Activated CD4-positive, alpha-beta T cell treated with anti-CD3 and anti-CD28 coated beads, Interleukin-2, amount 10 ng/mL, durations not matched to agents 7 days and 5 days (primary cell): ENCODE data around the gene RHBDF2. TPM values are rescaled to one million over a fixed set of nuclear protein-coding genes. Genes with fewer than 3 reads are reported as not detected.
A peak's percentile ranks its signal among the peaks of the same experiment; 100 is the strongest.

ENCODE experiments used
- CTCF ChIA-PET: fragments of 350-600 bp; sonication (Branson Sonifier 250); formaldehyde crosslinking; loops from one replicate; lab custom pipeline; 2021; ENCODE audit warnings: antibody characterized with exemption; lab: Charles Lee
- POLR2A ChIA-PET: fragments of 350-600 bp; sonication (Branson Sonifier 250); formaldehyde crosslinking; loops from one replicate; lab custom pipeline; 2021; ENCODE audit warnings: antibody characterized with exemption; lab: Charles Lee
- DNase-seq: peaks from one replicate; pipeline ENCODE4 v3.0.0-alpha.2; 2020
- H3K27ac Mint-ChIP-seq: one replicate; pipeline ENCODE4 v1.8.0; 2021; ENCODE audit warnings: mild to moderate bottlenecking, moderate library complexity, mixed read lengths
- H3K27me3 Mint-ChIP-seq: one replicate; pipeline ENCODE4 v1.8.0; 2021; ENCODE audit warnings: mixed read lengths
- H3K36me3 Mint-ChIP-seq: one replicate; pipeline ENCODE4 v1.8.0; 2021; ENCODE audit warnings: low read depth, mixed read lengths
- H3K4me1 Mint-ChIP-seq: one replicate; pipeline ENCODE4 v1.8.0; 2021; ENCODE audit warnings: mixed read lengths
- H3K4me3 Mint-ChIP-seq: one replicate; pipeline ENCODE4 v1.8.0; 2021; ENCODE audit warnings: mild to moderate bottlenecking, moderate library complexity, mixed read lengths
- H3K9me3 Mint-ChIP-seq: one replicate; pipeline ENCODE4 v1.8.0; 2021; ENCODE audit warnings: mixed read lengths
- total RNA-seq, 2 experiments: library from RNA; stranded (reverse); gene quantifications; one replicate each; pipeline ENCODE4 v1.2.3, GENCODE V29; 2021

RHBDF2 gene
- total RNA-seq, 2 experiments from 2014 or later = 37.1 to 41.6 TPM

GRCh38 chr17:76452127-76452659 lies 49.0 kb downstream of the RHBDF2 start:
- H3K4me1 Mint-ChIP-seq = peaks cover 49% of the 10 kb centered on the region
- POLR2A ChIA-PET = no interaction called here

DNA sequence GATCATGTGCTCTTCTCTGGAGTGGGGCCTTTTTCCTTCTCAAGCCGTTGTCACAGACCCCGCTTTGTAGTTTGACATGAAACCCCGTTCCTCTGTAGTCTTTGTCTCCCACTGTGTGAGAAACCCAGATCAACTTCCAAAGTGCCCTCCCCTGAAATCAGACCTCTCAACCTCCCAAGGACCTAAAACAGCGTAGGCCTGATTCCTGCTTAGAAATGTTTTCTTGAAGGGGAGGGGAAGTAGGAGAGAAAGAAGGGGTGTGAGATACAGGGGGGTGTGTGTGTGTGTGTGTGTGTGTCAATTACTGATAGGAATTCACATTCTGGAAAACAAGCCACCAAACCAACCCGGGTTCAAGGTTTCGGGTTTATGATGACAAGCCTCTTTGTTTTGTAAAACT lies 49.7 kb downstream of the RHBDF2 start:
- H3K4me1 Mint-ChIP-seq = peaks cover 56% of the 10 kb centered on the region
- H3K27ac Mint-ChIP-seq = no peak overlapping the region
- ChIA-PET CTCF (interaction anchor here (1.1 to 1.9 kb wide), 3 partner anchors 9 to 63 kb away, joined by 4 read pairs; no protein-coding TSS in a partner anchor), POLR2A (interaction anchor here (0.7 kb wide), 1 partner anchor 16 kb away, joined by 4 read pairs; no protein-coding TSS in a partner anchor)
- peaks cover 4% of the 10 kb centered on the region for H3K36me3 Mint-ChIP-seq
- peak overlapping the region; percentile 87 for H3K4me3 Mint-ChIP-seq
- DNase-seq = no peak
- no peaks in the 10 kb centered on the region for H3K27me3 Mint-ChIP-seq
- H3K9me3 Mint-ChIP-seq = no peaks in the 10 kb centered on the region

More at GRCh38 chr17:76452127-76452659, 49.0 kb downstream of the RHBDF2 start:
- CTCF ChIA-PET = interaction anchor here (0.7 to 2.3 kb wide), 9 partner anchors 10 to 63 kb away, joined by 3 to 8 read pairs (median 4); no protein-coding TSS in a partner anchor
- peak overlapping the region; percentile 79 for H3K27ac Mint-ChIP-seq
- peak overlapping the region; percentile 87 for H3K4me3 Mint-ChIP-seq
- peaks cover 4% of the 10 kb centered on the region for H3K36me3 Mint-ChIP-seq
- peak; percentile 24 for DNase-seq
- H3K9me3 Mint-ChIP-seq = no peaks in the 10 kb centered on the region
- H3K27me3 Mint-ChIP-seq = peaks cover under 1% of the 10 kb centered on the region

DNA sequence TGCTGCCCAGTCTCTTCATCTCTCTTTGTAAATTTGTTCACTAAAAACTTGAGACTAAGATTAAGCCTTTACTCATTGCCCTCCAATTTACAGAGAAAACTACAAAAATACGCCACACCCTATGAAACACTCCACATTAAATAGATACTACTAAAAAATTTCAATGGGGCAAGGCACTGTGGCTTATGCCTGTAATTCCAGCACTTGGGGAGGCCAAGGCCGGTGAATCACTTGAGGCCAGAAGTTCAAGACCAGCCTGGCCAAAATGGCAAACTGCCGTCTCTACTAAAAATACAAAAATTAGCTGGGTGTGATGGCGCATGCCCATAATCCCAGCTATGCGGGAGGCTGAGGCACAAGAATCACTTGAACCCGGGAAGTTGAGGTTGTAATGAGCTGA lies 52.1 kb downstream of the RHBDF2 start:
- H3K4me1 Mint-ChIP-seq = peaks cover 78% of the 10 kb centered on the region
- no peaks in the 10 kb centered on the region for H3K9me3 Mint-ChIP-seq
- DNase-seq = no peak
- no peak overlapping the region for H3K27ac Mint-ChIP-seq
- H3K4me3 Mint-ChIP-seq = no peak overlapping the region
- ChIA-PET CTCF (interaction anchor here (0.7 to 1.5 kb wide), 6 partner anchors 8 to 113 kb away, joined by 3 to 12 read pairs (median 3); partner anchors contain the start of gene SPHK1), POLR2A (interaction anchor here (0.7 kb wide), 2 partner anchors 11 to 64 kb away, joined by 3 to 8 read pairs; no protein-coding TSS in a partner anchor)
- H3K36me3 Mint-ChIP-seq = peaks cover 4% of the 10 kb centered on the region
- no peaks in the 10 kb centered on the region for H3K27me3 Mint-ChIP-seq

GRCh38 chr17:76447931-76448652 lies 53.1 kb downstream of the RHBDF2 start:
- peaks cover 4% of the 10 kb centered on the region for H3K36me3 Mint-ChIP-seq
- no peak for DNase-seq
- H3K27ac Mint-ChIP-seq = no peak overlapping the region
- CTCF ChIA-PET = interaction anchor here (1.1 kb wide), 1 partner anchor 9 kb away, joined by 3 read pairs; no protein-coding TSS in a partner anchor
- H3K27me3 Mint-ChIP-seq = no peaks in the 10 kb centered on the region
- H3K4me1 Mint-ChIP-seq = peaks cover 79% of the 10 kb centered on the region
- POLR2A ChIA-PET = no interaction called here
- H3K9me3 Mint-ChIP-seq = no peaks in the 10 kb centered on the region
- no peak overlapping the region for H3K4me3 Mint-ChIP-seq

DNA sequence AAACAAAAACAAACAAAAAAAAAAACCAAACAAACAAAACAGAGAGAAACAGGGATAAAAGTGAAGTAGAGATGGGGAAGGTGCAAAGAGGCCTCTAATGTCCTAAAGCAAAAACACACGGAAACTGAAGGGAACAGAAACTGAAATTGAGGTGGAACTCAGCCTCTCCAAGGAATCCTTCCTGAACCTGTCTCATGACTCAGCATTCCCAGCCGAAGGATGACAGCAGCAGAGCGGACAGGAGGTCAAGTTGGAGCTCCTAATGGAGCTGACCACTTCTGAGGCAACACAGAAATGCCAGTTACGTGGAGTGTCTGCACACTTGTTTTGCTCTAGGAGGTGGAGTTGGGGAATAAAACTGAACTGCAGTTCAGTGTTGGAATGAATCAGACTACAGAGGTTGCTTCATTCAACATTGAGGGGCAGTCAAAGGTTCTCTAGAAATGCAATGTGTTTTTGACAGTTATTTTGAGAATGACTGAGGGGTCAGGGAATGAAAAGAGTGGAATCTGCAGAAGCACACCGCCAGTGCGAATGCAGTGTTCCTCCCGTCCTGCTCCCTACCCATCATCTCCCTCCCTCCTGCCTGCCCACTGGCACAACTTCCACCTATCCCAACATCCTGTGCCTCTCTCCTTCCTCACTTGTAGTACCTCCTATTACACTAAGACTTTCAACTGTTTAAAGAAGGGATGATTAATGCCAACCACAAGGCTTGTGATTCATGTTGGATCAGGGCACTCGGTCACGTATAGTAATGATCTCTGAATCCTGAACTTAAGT lies 54.6 kb downstream of the RHBDF2 start:
- H3K9me3 Mint-ChIP-seq = no peaks in the 10 kb centered on the region
- peaks cover 86% of the 10 kb centered on the region for H3K4me1 Mint-ChIP-seq
- CTCF ChIA-PET = interaction anchor here (1.3 kb wide), 1 partner anchor 62 kb away, joined by 4 read pairs; the partner anchor contains the start of gene SPHK1
- no peak for DNase-seq
- no peak overlapping the region for H3K4me3 Mint-ChIP-seq
- H3K27ac Mint-ChIP-seq = peak overlapping the region; percentile 58
- H3K36me3 Mint-ChIP-seq = peaks cover 4% of the 10 kb centered on the region
- H3K27me3 Mint-ChIP-seq = no peaks in the 10 kb centered on the region
- POLR2A ChIA-PET = no interaction called here

DNA sequence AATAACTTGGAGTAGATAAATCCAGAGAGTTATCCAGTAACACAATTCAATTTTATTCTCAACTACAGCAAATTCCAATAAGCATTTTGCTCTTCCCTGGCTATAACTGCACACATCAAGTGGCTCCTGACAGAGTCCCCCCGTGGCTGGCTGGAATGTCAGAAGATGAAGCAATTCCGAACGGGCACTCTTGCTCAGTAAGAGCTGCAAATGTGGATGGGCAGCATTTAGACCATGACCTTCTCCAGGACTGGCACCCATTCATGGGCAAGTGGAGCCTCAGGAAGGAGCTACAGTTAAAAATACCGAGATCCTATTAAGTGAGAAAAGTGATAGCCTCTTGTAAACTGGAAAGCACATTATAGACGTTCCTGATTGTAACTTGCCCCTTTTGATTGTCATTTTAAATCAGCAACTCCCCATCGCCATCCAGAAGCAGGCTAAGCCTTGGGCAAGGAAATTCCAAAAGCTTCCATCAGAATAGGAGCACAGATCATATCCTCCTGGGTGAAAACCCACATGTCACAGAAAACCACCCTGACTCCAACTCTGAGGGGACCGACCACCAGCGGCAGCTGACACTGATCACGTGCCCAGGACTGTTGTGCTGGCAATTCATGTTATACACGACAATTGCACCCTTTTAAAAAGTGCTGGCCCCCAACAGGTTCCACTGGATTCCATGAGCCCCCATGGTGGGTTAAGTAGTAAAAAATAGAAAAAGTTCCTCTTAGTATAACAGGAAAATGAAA lies 55.4 kb downstream of the RHBDF2 start:
- Mint-ChIP-seq H3K4me3 (no peak overlapping the region), H3K4me1 (peaks cover 84% of the 10 kb centered on the region), H3K27me3 (no peaks in the 10 kb centered on the region), H3K27ac (peak overlapping the region; percentile 58), H3K36me3 (peaks cover 4% of the 10 kb centered on the region), H3K9me3 (no peaks in the 10 kb centered on the region)
- no peak for DNase-seq
- ChIA-PET POLR2A (no interaction called here), CTCF (interaction anchor here (1.0 to 1.3 kb wide), 3 partner anchors 8 to 234 kb away, joined by 3 to 4 read pairs (median 4); partner anchors contain the start of genes SPHK1 and UBE2O)

- Mint-ChIP-seq H3K27me3 (no peaks in the 10 kb centered on the region), H3K27ac (peak overlapping the region; percentile 54), H3K4me1 (peaks cover 79% of the 10 kb centered on the region), H3K36me3 (peaks cover 4% of the 10 kb centered on the region), H3K9me3 (no peaks in the 10 kb centered on the region), H3K4me3 (no peak overlapping the region)
- no peak for DNase-seq
- POLR2A ChIA-PET = no interaction called here
- CTCF ChIA-PET = interaction anchor here (0.6 to 1.8 kb wide), 7 partner anchors 9 to 299 kb away, joined by 3 to 7 read pairs (median 4); partner anchors contain the start of genes SPHK1 and UBE2O
These were observed 56.5 kb downstream of the RHBDF2 start for GRCh38 chr17:76444518-76445311.

- Mint-ChIP-seq H3K4me1 (peaks cover 63% of the 10 kb centered on the region), H3K9me3 (no peaks in the 10 kb centered on the region), H3K27ac (peak overlapping the region; percentile 71), H3K4me3 (no peak overlapping the region), H3K27me3 (no peaks in the 10 kb centered on the region), H3K36me3 (peaks cover under 1% of the 10 kb centered on the region)
- CTCF ChIA-PET = interaction anchor here (0.6 to 1.8 kb wide), 4 partner anchors 9 to 371 kb away, joined by 3 to 5 read pairs (median 4); partner anchors contain the start of gene UBE2O
- no peak for DNase-seq
- POLR2A ChIA-PET = no interaction called here
These were observed 58.6 kb downstream of the RHBDF2 start for GRCh38 chr17:76442341-76443338.

GRCh38 chr17:76441686-76442340 lies 59.4 kb downstream of the RHBDF2 start:
- peak overlapping the region; percentile 71 for H3K27ac Mint-ChIP-seq
- H3K9me3 Mint-ChIP-seq = no peaks in the 10 kb centered on the region
- ChIA-PET POLR2A (no interaction called here), CTCF (interaction anchor here (0.6 to 1.0 kb wide), 2 partner anchors 10 to 370 kb away, joined by 3 to 4 read pairs; no protein-coding TSS in a partner anchor)
- peaks cover 55% of the 10 kb centered on the region for H3K4me1 Mint-ChIP-seq
- DNase-seq = no peak
- H3K36me3 Mint-ChIP-seq = no peaks in the 10 kb centered on the region
- H3K4me3 Mint-ChIP-seq = no peak overlapping the region
- no peaks in the 10 kb centered on the region for H3K27me3 Mint-ChIP-seq

GRCh38 chr17:76440751-76441362 lies 60.4 kb downstream of the RHBDF2 start:
- ChIA-PET CTCF (interaction anchor here (0.5 kb wide), 1 partner anchor 91 kb away, joined by 5 read pairs; no protein-coding TSS in a partner anchor), POLR2A (no interaction called here)
- no peaks in the 10 kb centered on the region for H3K36me3 Mint-ChIP-seq
- H3K9me3 Mint-ChIP-seq = no peaks in the 10 kb centered on the region
- H3K27ac Mint-ChIP-seq = no peak overlapping the region
- DNase-seq = no peak
- H3K4me1 Mint-ChIP-seq = peaks cover 45% of the 10 kb centered on the region
- no peaks in the 10 kb centered on the region for H3K27me3 Mint-ChIP-seq
- no peak overlapping the region for H3K4me3 Mint-ChIP-seq
